OCI-LY7 (cell line): ENCODE measurements around the gene FHOD3. TPM values are rescaled to one million over a fixed set of nuclear protein-coding genes. Genes with fewer than 3 reads are reported as not detected.

Experiments used
- BruUV-seq: library from RNA; stranded (reverse); fragments of 400-500 nt; replicated peaks from 2 replicates; lab custom pipeline; 2021; lab: Mats Ljungman, UMichigan
- CTCF ChIA-PET: fragments of 300-600 bp; sonication (Branson Sonifier 250); formaldehyde crosslinking; loops from one replicate; lab custom pipeline; 2022; ENCODE audit warnings: antibody characterized with exemption; ENCODE audit not compliant: unreplicated experiment; lab: Charles Lee
- POLR2A ChIA-PET: fragments of 300-600 bp; sonication (Branson Sonifier 250); formaldehyde crosslinking; loops from one replicate; lab custom pipeline; 2022; ENCODE audit warnings: antibody characterized with exemption; lab: Charles Lee
- DNase-seq: peaks from one replicate; pipeline ENCODE4 v3.0.0-alpha.2; 2015; ENCODE audit warnings: low spot score
- H2AFZ ChIP-seq: fragments of 200-600 bp; sonication (generic), shearing (Covaris generic); 2 replicates; pipeline ENCODE4 v1.6.1; 2014; ENCODE audit warnings: mild to moderate bottlenecking, antibody characterized with exemption, low read length, moderate library complexity
- H3K27ac ChIP-seq: fragments of 200-600 bp; sonication (generic); 2 replicates; pipeline ENCODE4 v1.5.1; 2014; ENCODE audit warnings: mixed run types, low read depth, mild to moderate bottlenecking, moderate library complexity, low read length, inconsistent platforms; ENCODE audit not compliant: poor library complexity, severe bottlenecking
- H3K36me3 ChIP-seq: fragments of 200-600 bp; sonication (generic); 2 replicates; pipeline ENCODE4 v1.6.1; 2014; ENCODE audit warnings: mild to moderate bottlenecking, antibody characterized with exemption, low read length, moderate library complexity, mixed read lengths; ENCODE audit not compliant: insufficient read depth
- H3K4me1 ChIP-seq: fragments of 200-600 bp; sonication (generic); 2 replicates; pipeline ENCODE4 v1.5.1; 2014; ENCODE audit warnings: mild to moderate bottlenecking, low read length; ENCODE audit not compliant: insufficient read depth, poor library complexity, severe bottlenecking
- H3K4me2 ChIP-seq: fragments of 200-600 bp; sonication (generic); 2 replicates; pipeline ENCODE4 v1.6.1; 2014; ENCODE audit warnings: mild to moderate bottlenecking, low read length
- H3K4me3 ChIP-seq: fragments of 200-600 bp; sonication (generic); 2 replicates; pipeline ENCODE4 v1.5.1; 2014; ENCODE audit warnings: mild to moderate bottlenecking, low read depth, low read length; ENCODE audit not compliant: poor library complexity, severe bottlenecking
- H3K79me2 ChIP-seq: fragments of 200-600 bp; sonication (generic); 2 replicates; pipeline ENCODE4 v1.6.1; 2016; ENCODE audit warnings: low read depth, mild to moderate bottlenecking, low read length, moderate library complexity, mixed read lengths; ENCODE audit not compliant: insufficient read depth
- H3K9me2 ChIP-seq: fragments of 200-600 bp; sonication (generic); 2 replicates; pipeline ENCODE4 v1.6.1; 2016; ENCODE audit warnings: mild to moderate bottlenecking, low read length, mixed read lengths; ENCODE audit not compliant: insufficient read depth
- H3K9me3 ChIP-seq: fragments of 200-600 bp; sonication (generic); 2 replicates; pipeline ENCODE4 v1.6.1; 2014; ENCODE audit warnings: mild to moderate bottlenecking, mixed run types, low read length, mixed read lengths
- H4K20me1 ChIP-seq: fragments of 200-600 bp; sonication (generic); 2 replicates; pipeline ENCODE4 v1.6.1; 2014; ENCODE audit warnings: mild to moderate bottlenecking, antibody characterized with exemption, low read length, moderate library complexity, mixed read lengths; ENCODE audit not compliant: insufficient read depth
- EZH2phosphoT487 ChIP-seq: fragments of 200-600 bp; sonication (generic); IDR thresholded peaks from 2 replicates; pipeline ENCODE4 v1.6.1; 2018; ENCODE audit warnings: low read depth, borderline replicate concordance, mild to moderate bottlenecking, mixed run types, antibody characterized with exemption, low read length, moderate library complexity, mixed read lengths
- intact Hi-C: fragments of 100-400 bp; cut with micrococcal nuclease; formaldehyde crosslinking; loops from one replicate; pipeline ENCODE4 v1.10.0; 2022; ENCODE audit not compliant: unreplicated experiment
- total RNA-seq, 2 experiments: library from RNA; depleted of rRNA in 1 of 2; stranded (reverse); fragments of >200 nt in 1 of 2; shearing (Covaris generic) in 1 of 2; gene quantifications; 2 replicates each; pipeline ENCODE4 v1.2.3, GENCODE V29; 2014 to 2022
- TF ChIP-seq, protein P1 (sequence below): fragments of 200-600 bp; sonication (generic); conservative IDR thresholded peaks from 2 replicates; pipeline ENCODE4 v1.5.1; 2014; ENCODE audit warnings: mild to moderate bottlenecking, antibody characterized with exemption, low read length, moderate library complexity, mixed read lengths

The FHOD3 gene
- total RNA-seq, 2 experiments from 2014 or later, result 0.06 to 2.4 TPM

DNA sequence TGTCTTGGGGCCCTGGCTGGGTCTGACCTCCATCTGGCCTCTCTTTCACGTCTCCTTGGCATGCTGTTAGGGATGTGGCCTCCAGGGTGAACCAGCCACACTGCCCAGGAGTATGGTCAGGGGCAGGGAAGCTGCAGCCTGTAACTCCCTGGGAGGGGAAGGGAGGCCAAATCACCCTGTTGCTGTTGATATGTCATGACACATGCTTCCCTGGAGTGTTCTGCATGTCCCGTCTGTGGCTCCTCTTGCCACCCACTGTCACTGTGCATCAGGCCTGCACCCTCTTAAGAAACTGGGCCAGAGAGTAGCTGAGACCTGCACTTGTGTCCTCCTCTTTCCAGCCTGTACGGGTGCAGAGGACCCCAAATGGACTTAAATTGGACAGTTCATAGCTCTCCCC is 221.3 kb downstream of the FHOD3 start:
- no peak overlapping the region for H3K4me3 ChIP-seq
- CTCF ChIA-PET, result no interaction called here
- DNase-seq, result no peak
- no peaks in the 10 kb centered on the region for H3K36me3 ChIP-seq
- no peak overlapping the region for H3K27ac ChIP-seq
- H3K4me2 ChIP-seq, result no peak overlapping the region
- H3K9me2 ChIP-seq, result no peaks in the 10 kb centered on the region
- POLR2A ChIA-PET, result interaction anchor here (0.6 kb wide), 1 partner anchor 10 kb away, joined by 3 read pairs; no protein-coding TSS in a partner anchor
- no peak for TF ChIP-seq EZH2phosphoT487
- TF ChIP-seq, protein P1, sequence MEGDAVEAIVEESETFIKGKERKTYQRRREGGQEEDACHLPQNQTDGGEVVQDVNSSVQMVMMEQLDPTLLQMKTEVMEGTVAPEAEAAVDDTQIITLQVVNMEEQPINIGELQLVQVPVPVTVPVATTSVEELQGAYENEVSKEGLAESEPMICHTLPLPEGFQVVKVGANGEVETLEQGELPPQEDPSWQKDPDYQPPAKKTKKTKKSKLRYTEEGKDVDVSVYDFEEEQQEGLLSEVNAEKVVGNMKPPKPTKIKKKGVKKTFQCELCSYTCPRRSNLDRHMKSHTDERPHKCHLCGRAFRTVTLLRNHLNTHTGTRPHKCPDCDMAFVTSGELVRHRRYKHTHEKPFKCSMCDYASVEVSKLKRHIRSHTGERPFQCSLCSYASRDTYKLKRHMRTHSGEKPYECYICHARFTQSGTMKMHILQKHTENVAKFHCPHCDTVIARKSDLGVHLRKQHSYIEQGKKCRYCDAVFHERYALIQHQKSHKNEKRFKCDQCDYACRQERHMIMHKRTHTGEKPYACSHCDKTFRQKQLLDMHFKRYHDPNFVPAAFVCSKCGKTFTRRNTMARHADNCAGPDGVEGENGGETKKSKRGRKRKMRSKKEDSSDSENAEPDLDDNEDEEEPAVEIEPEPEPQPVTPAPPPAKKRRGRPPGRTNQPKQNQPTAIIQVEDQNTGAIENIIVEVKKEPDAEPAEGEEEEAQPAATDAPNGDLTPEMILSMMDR, result no peak
- H2AFZ ChIP-seq, result no peak overlapping the region
- intact Hi-C loops, result no loop called here
- no TSS peak for BruUV-seq
- no peaks in the 10 kb centered on the region for H3K9me3 ChIP-seq
- H4K20me1 ChIP-seq, result no peaks in the 10 kb centered on the region
- H3K79me2 ChIP-seq, result no peaks in the 10 kb centered on the region
- no peaks in the 10 kb centered on the region for H3K4me1 ChIP-seq

- H3K4me3 ChIP-seq, result no peak overlapping the region
- no peak overlapping the region for H2AFZ ChIP-seq
- intact Hi-C loops, result no loop called here
- TF ChIP-seq EZH2phosphoT487, result no peak
- TF ChIP-seq, protein P1, result no peak
- H3K36me3 ChIP-seq, result no peaks in the 10 kb centered on the region
- H3K27ac ChIP-seq, result no peak overlapping the region
- H3K9me3 ChIP-seq, result no peaks in the 10 kb centered on the region
- CTCF ChIA-PET, result no interaction called here
- H3K9me2 ChIP-seq, result no peaks in the 10 kb centered on the region
- H3K79me2 ChIP-seq, result no peaks in the 10 kb centered on the region
- no peak for DNase-seq
- POLR2A ChIA-PET, result no interaction called here
- H4K20me1 ChIP-seq, result no peaks in the 10 kb centered on the region
- no peak overlapping the region for H3K4me2 ChIP-seq
- BruUV-seq, result no TSS peak
- no peaks in the 10 kb centered on the region for H3K4me1 ChIP-seq
These were observed 221.8 kb downstream of the FHOD3 start for GRCh38 chr18:36519358-36519757.

DNA sequence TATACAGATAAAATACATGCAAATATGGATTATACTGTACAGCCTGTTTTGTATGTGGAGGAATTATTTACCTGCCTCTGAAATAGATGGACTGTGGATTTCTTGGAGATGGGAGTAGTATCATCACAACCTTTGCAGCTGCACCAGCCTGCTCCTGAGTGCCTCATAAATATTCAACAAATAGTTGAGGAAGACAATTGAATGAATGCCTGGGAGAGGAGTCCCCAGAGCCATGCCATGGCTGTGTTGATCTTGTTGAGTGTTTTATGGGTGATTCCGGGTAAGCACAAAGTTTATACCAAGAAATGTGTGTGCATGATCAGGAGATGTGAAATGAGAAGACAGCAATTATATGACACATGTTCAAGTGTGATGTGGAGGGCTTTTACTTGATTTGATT is 225.0 kb downstream of the FHOD3 start:
- Histone ChIP-seq H3K9me2 (no peaks in the 10 kb centered on the region), H3K36me3 (no peaks in the 10 kb centered on the region), H3K4me1 (no peaks in the 10 kb centered on the region), H4K20me1 (no peaks in the 10 kb centered on the region), H2AFZ (no peak overlapping the region), H3K79me2 (no peaks in the 10 kb centered on the region), H3K27ac (no peak overlapping the region), H3K4me3 (no peak overlapping the region), H3K9me3 (no peaks in the 10 kb centered on the region), H3K4me2 (no peak overlapping the region)
- no TSS peak for BruUV-seq
- ChIA-PET POLR2A (no interaction called here), CTCF (no interaction called here)
- TF ChIP-seq EZH2phosphoT487, result no peak
- TF ChIP-seq, protein P1, result no peak
- intact Hi-C loops, result no loop called here
- DNase-seq, result no peak
